Stimulated activated CD8-positive, alpha-beta memory T cell treated with anti-CD3 and anti-CD28 coated beads, Interleukin-4, amount 100 ng/mL, for 24 hours (primary cell): ENCODE data around the gene PLEKHA8.
"Not testable (repeated sequence)": the region's sequence is repeated elsewhere in the genome, so short reads cannot be mapped to it uniquely, and the experiment has no call there.

Experiments used
- DNase-seq: peaks from one replicate; pipeline ENCODE4 v3.0.0-alpha.2; 2020; ENCODE audit warnings: low read depth

The PLEKHA8 gene

DNA sequence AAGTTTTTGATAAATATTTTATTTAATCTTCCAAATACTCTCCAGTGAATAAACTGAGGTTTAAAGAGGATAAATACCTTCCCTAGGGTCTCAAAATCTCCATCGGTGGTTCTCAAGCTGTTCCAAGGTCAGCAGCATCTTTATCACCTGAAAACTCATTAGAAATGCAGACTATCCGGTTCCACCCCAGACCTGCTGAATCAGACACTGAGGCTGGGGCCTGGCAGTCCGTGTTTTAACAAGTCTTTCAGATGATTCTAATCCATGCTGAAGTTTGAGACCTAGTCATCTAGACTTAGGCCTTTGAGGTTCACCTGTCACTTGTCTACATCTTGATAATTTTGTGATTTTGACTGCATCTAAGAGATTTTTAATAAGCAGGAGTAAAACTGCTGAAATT, 37.5 kb downstream of the PLEKHA8 start:
- DNase-seq, result no peak

DNA sequence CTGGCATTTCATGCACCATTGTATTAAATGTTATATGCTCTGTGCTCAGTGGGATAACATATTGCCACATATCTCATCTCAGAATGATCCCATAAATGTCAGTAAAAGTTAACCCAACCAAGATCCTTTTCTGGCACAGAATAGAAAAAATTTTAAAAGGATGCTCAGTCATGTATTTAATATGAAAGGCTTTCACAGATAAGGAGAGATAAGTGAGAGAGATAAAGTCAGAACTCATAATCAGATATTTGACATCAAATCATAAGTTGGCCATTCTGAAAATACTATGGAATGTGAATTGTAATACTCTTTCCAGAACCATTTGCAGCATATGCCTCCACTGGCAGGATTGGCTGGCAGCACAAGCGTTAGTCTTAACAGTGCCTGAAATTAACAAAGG, 38.5 kb downstream of the PLEKHA8 start:
- no peak for DNase-seq

GRCh38 chr7:30068117-30068516, 39.9 kb downstream of the PLEKHA8 start:
- DNase-seq, result no peak

DNA sequence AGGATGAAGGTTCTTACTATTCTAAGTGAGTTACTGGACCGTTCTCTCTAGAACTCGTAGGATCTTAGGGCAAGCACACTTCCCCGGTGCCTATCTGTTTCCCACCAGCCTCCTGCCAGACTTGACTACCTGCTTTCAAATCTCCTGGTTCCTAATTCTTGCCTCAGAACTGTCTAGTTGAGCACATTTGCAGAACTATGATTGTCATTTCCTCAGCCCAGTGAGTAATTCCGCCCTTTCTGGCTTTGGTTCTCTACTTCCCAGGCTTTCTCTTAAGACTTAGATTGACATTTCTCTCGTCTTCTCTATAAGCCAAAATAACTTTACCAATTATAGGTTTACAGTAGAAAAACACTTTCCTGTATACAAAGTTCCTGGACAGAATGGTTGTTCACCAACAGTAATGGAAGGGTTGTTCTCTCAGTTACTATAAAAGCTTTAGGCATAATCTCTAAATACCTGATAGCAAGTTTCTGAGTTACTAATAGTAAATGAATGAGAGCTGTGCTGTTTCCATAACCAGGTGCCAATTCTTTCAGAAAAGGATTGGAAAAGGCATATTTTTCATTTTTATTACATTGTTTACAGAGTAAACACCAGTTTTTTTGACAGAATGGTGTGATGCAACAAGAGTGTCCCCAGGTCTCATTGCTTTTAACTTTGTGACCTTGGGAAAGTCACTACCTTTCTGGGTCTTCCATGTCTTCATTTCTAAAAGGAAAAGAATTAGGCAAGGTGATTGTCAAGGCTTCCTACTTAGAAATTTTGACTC, 41.1 kb downstream of the PLEKHA8 start:
- no peak for DNase-seq

DNA sequence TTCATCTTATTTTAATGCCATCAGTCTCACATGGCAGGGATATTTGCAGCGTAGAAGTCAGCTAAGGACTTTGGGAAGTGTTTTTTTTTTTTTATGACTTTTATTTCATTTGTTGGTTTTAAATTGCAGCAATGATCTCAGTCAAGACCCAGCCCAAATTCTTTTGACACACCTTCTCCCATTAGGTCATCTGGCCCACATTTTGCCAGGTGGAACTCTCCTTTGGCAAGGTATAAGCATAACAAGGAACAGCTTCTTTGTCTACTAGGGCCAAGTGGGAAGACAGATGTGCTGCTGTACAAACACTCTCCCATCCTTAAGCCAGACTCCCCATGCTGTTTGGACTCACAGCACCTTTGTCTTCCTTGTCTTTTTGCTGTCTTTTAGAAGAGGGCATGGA, 41.8 kb downstream of the PLEKHA8 start:
- no peak for DNase-seq

- no peak for DNase-seq
Observed at GRCh38 chr7:30072735-30073134, 44.5 kb downstream of the PLEKHA8 start.

DNA sequence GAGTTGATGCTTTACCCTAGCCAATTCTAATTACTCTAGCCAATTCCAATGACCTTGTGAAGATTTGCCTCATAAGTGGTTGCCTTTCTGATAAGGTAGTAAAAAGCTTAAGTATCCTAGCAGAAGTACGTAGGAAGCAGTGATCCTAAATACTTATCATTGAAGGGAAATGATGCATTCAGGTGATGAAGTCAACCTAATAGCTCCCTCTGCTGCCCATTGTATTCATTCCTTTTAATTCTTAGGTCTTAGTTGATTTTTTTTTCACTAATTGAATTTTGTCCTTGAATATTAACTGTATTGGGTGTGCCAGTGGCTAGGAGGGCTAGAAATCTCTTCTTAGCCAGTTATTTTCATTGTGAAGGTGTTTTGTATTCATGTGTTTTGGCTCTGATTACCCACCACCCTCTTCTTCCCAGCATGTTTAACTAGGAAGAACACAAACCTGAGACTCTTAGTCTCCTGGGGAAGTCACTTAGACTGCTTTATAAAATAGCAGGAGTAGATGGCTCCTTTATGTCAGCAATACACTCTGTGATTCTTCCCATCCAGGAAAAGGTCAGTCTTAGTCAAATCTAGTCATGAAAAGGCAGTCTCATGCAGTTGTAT, 46.3 kb downstream of the PLEKHA8 start:
- no peak for DNase-seq

GRCh38 chr7:30076411-30076810, 48.2 kb downstream of the PLEKHA8 start:
- no peak for DNase-seq

- no peak for DNase-seq
Observed at GRCh38 chr7:30078280-30078679, 50.1 kb downstream of the PLEKHA8 start.

DNA sequence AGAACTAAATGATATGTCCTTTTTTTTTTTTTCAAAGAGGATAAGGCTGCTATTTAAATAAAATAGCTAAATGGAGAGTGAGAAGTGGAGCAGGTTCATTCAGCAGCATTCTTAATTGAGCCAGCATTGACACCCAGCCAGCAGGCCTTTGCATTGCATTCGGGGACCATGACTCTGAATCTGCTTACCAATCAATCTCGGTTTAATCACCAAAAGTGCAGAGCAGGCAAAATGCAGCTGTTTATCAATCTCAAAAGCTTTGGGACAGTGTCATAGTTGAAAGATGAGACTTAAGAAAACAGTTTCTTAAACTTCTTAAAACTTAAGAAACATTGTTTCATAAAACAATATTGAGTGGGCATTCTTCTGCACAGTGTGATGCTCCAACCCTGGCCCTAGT, 51.7 kb downstream of the PLEKHA8 start:
- DNase-seq, result no peak

- no peak for DNase-seq
Observed at GRCh38 chr7:30080818-30081217, 52.6 kb downstream of the PLEKHA8 start.

GRCh38 chr7:30082686-30083085, 54.5 kb downstream of the PLEKHA8 start:
- DNase-seq, result no peak

- DNase-seq, result no peak
Observed at GRCh38 chr7:30083334-30083733, 55.1 kb downstream of the PLEKHA8 start.

DNA sequence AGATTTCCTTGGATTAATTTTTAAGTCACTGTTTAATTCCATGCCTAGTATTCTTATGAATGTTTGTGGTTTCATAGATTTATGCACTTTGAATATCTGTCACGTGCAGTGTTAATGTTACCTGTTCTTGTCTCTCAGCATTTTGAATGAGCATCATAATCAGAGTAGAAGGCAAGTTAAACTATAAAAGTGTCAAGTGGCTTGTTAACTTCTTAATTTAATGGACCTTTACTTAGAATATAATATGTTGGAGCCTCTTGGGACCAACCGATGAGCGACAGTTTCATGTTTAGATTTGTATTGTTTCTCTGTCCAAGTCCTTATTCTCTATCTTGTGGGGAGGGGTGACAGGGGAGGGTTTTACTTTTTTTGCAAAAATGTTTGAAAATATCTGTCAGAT, 56.0 kb downstream of the PLEKHA8 start:
- no peak for DNase-seq

- DNase-seq, result no peak
Observed at GRCh38 chr7:30086529-30086928, 58.3 kb downstream of the PLEKHA8 start.

- no peak for DNase-seq
Observed at GRCh38 chr7:30087371-30087770, 59.2 kb downstream of the PLEKHA8 start.

- DNase-seq, result no peak
Observed at GRCh38 chr7:30088362-30088761, 60.1 kb downstream of the PLEKHA8 start.

GRCh38 chr7:30090111-30090510, 61.9 kb downstream of the PLEKHA8 start:
- no peak for DNase-seq

GRCh38 chr7:30091491-30091912, 63.3 kb downstream of the PLEKHA8 start:
- DNase-seq, result no peak

DNA sequence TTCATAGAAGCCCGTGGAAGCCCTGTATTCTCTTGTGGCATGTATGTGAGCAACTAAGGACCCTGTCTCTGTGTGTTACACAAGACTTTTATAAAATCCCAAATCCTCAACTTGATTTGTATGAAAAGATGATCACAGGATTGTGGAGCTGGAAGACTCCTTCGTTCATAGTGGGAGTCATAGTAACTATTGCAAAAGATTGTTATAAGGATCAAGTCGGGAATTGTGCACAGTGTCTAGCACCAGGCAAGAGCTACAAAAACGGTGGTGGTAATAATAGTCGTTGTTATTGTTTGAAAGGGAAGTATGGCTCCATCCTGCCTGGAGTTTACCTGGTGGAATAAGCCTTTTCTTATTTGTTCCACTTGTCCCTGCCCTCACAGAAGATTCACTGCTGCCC, 63.8 kb downstream of the PLEKHA8 start:
- DNase-seq, result no peak

- DNase-seq, result no peak
Observed at GRCh38 chr7:30093420-30093952, 65.3 kb downstream of the PLEKHA8 start.

DNA sequence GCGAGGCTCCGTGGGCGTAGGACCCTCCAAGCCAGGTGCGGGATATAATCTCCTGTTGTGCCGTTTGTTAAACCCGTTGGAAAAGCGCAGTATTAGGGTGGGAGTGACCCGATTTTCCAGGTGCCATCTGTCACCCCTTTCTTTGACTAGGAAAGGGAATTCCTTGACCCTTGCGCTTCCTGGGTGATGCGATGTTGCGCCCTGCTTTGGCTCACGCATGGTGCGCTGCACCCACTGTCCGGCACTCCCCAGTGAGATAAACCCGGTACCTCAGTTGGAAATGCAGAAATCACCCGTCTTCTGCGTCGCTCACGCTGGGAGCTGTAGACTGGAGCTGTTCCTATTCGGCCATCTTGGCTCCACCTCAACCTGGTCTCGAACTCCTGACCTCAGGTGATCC, 70.4 kb downstream of the PLEKHA8 start:
- not testable (repeated sequence) for DNase-seq

- no peak for DNase-seq
Observed at GRCh38 chr7:30102281-30102680, 74.1 kb downstream of the PLEKHA8 start.

DNA sequence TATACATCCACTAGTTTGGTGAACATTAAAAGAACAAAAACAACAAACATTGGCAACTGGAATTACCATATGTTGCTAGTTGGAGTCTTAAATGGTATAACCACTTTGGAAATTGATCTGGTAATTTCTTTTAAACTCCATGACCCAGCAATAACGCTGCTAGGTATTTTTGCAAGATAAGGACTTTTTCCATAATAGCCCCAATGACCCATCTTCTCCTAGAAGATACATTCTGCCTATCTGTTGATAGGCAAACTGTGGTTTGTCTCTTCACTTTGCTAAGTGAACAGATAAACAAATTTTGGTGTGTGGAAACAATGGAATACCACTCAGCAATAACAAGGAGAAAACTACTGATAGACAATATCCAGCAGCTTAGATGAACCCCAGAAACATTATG, 75.9 kb downstream of the PLEKHA8 start:
- no peak for DNase-seq
